Hippocampal formation (tissue), 2 donors: ENCODE results near the gene PHLDA3.

Experiments
- DNase-seq, 2 donors: peaks; one replicate each; lab custom pipeline; 2025; lab: John Stamatoyannopoulos, UW

PHLDA3 gene

GRCh38 chr1:201468844-201469644, at the start of gene PHLDA3:
PHLDA3 (minus strand) TSS chr1:201469188; CDS start chr1:201468786, 402 bp downstream.
- peak; percentile 74 to 86 for DNase-seq

GRCh38 chr1:201518071-201518470, 49.1 kb upstream of the PHLDA3 start:
- no peak for DNase-seq

- DNase-seq: no peak
These were observed 48.6 kb upstream of the PHLDA3 start for GRCh38 chr1:201517631-201518030.

- no peak for DNase-seq
These were observed 47.6 kb upstream of the PHLDA3 start for GRCh38 chr1:201516511-201517127.

GRCh38 chr1:201515895-201516294, 46.9 kb upstream of the PHLDA3 start:
- DNase-seq: no peak

- no peak for DNase-seq
These were observed 46.2 kb upstream of the PHLDA3 start for GRCh38 chr1:201515062-201515750.

- no peak for DNase-seq
These were observed 45.5 kb upstream of the PHLDA3 start for GRCh38 chr1:201514466-201514865.

GRCh38 chr1:201513498-201514243, 44.7 kb upstream of the PHLDA3 start:
- DNase-seq: no peak

GRCh38 chr1:201511941-201512539, 43.1 kb upstream of the PHLDA3 start:
- peak; percentile 73 to 76 for DNase-seq

- no peak for DNase-seq
These were observed 42.5 kb upstream of the PHLDA3 start for GRCh38 chr1:201511396-201511940.

- DNase-seq: no peak
These were observed 41.7 kb upstream of the PHLDA3 start for GRCh38 chr1:201510734-201511133.

GRCh38 chr1:201509601-201510374, 40.8 kb upstream of the PHLDA3 start:
- DNase-seq: no peak

GRCh38 chr1:201508809-201509208, 39.8 kb upstream of the PHLDA3 start:
- no peak for DNase-seq

- DNase-seq: no peak
These were observed 38.3 kb upstream of the PHLDA3 start for GRCh38 chr1:201507360-201507675.

- DNase-seq: peak; percentile 75 to 87
These were observed 37.8 kb upstream of the PHLDA3 start, which contains the start of gene CSRP1 for GRCh38 chr1:201506557-201507359. CSRP1 (minus strand) TSS chr1:201507123; CDS start chr1:201496303, 10,820 bp downstream.

- DNase-seq: no peak
These were observed 37.1 kb upstream of the PHLDA3 start for GRCh38 chr1:201506092-201506491.

GRCh38 chr1:201505503-201505890, 36.5 kb upstream of the PHLDA3 start:
- no peak for DNase-seq

- no peak for DNase-seq
These were observed 36.0 kb upstream of the PHLDA3 start for GRCh38 chr1:201504799-201505502.

- no peak for DNase-seq
These were observed 35.2 kb upstream of the PHLDA3 start for GRCh38 chr1:201504179-201504631.
